LNCaP clone FGC (cell line): ENCODE results near the gene SPECC1L.

ENCODE experiments used
- DNase-seq: peaks from one replicate; pipeline ENCODE4 v3.0.0-alpha.2; 2011; ENCODE audit warnings: low read depth
- H3K4me3 ChIP-seq: 2 replicates; pipeline ENCODE4 v1.5.1; 2011; ENCODE audit warnings: mild to moderate bottlenecking, low read depth, low read length, control low read depth
- CTCF ChIP-seq: IDR thresholded peaks from 2 replicates; pipeline ENCODE4 v1.5.1; 2012; ENCODE audit warnings: mild to moderate bottlenecking; ENCODE audit not compliant: control insufficient read depth, insufficient read depth; ENCODE audit errors: extremely low read depth

The SPECC1L gene

DNA sequence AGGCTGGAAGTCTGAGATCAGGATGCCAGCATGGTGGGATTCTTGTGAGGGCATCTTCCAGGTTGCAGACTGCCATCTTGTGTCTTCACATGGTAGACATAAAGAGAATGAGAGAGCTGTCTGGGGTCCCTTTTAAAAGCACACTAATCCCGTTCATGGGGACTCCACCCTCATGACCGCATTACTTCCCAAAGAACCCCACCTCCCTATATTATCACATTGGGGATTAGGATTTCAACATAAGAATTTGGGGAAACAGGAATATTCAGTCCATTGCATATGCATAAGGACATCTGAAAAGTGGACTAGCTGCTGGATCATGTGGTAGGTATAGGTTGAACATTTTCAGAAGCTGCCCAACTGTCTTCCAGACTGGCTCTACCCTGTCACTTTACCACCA, 123.6 kb downstream of the SPECC1L start:
- DNase-seq, result no peak
- no peak overlapping the region for H3K4me3 ChIP-seq
- TF ChIP-seq CTCF, result no peak

GRCh38 chr22:24398409-24398808, 127.8 kb downstream of the SPECC1L start:
- no peak overlapping the region for H3K4me3 ChIP-seq
- no peak for TF ChIP-seq CTCF
- no peak for DNase-seq

- DNase-seq, result no peak
- H3K4me3 ChIP-seq, result no peak overlapping the region
- TF ChIP-seq CTCF, result no peak
Observed at GRCh38 chr22:24400034-24400725, 129.5 kb downstream of the SPECC1L start.

DNA sequence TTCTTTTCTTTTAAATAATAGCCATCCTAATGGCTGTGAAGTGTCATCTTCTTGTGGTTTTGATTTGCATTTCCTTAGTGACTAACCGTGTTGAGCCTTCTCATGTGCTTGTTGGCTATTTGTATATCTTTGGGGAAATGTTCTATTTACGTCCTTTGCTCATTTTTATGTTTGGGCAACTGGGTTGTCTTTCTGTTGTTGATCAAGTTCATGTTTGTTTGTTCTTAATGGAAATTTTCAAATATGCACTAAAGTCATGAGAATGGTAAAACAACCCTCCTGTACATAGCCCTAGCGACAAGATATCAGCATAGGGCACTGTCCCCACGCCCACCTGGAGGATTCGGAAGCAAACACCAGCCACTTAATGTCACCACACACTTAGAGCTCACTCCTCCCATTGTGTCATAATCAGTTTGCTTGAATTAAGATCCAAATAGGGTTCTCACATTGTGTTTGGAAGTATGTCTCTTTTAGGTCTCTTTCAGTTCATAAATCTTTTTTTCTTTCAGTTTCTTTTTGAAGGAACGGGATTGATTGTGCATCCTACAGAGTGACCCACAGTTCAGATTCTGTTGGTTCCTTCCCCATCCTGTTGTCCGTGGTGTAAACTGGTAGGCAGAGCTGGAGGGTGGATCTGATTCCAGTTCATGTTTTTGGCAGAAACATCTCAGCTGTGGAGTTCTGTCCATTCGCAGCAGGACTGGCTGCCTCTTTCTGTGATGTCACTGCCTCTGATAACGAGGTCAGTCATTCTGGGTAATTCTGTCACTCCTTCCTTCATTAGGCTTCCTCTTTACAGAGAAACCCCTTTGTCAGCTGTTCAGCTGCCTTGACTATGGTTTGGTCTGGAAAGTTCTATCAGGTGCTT, 130.3 kb downstream of the SPECC1L start:
- H3K4me3 ChIP-seq, result no peak overlapping the region
- DNase-seq, result no peak
- no peak for TF ChIP-seq CTCF

- 0 out of 2 replicates have a peak overlapping the region, but pooled peaks have one; percentile 5 for H3K4me3 ChIP-seq
- DNase-seq, result no peak
- TF ChIP-seq CTCF, result no peak
Observed at GRCh38 chr22:24401931-24402367, 131.3 kb downstream of the SPECC1L start.

DNA sequence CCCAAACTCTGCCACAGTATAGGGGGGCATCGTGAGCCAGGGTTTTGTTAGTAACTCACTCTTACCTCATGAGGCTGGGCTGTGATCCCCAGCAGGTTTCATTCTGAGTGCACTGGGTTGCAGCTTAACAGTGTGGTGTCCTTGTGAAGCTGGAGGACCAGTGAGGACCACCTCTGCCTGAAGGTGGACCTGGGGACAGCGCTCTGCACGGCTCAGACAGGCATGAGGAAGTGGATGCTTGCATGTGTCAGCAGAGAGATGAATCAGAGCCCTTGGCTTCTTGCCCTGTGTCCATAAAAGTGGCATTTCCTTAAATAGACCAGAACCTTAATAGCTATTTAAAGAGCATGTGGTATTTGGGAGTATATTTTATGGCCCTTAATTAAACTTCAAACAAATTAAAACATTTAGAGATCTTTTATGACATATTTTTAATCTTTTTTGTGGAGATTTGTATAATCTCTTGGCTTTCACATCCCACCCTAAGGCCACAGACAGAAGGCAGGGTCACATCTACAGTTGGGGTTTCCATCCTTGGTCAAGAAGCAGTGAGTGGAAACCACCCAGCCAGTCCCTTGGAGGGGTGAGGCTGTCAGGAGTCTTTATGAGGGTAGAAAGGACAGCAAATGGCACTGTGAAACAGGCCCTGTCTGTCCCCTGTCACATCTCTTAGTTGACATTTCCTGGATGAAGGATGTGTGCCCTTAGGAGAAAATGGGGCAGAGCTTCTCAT, 132.0 kb downstream of the SPECC1L start:
- H3K4me3 ChIP-seq, result 0 out of 2 replicates have a peak overlapping the region, but pooled peaks have one; percentile 5
- DNase-seq, result peak; percentile 99
- TF ChIP-seq CTCF, result no peak
